NCI-H345 (cell line): ENCODE measurements around the gene PTPRF.
"Not testable (repeated sequence)": the region's sequence is repeated elsewhere in the genome, so short reads cannot be mapped to it uniquely, and the experiment has no call there.

ENCODE experiments used
- DNase-seq: peaks from one replicate; lab custom pipeline; 2025; lab: John Stamatoyannopoulos, UW

The PTPRF gene

DNA sequence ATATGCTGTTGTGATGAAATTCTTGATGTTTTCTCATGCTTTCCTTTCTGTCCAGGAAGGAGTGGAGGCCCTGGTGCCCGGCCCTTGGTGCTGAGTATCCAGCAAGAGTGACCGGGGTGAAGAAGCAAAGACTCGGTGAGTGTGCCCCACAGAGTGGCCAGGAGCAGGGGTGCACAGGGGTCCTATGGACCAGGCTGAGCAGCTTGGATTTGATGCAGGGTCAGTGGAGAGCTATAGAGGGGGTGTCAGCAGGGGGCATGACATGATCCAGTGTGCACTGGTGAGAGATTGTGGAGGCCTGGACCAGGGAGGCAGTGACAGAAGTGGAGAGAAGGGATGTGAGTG, 7.4 kb downstream of the PTPRF start:
- no peak for DNase-seq

DNA sequence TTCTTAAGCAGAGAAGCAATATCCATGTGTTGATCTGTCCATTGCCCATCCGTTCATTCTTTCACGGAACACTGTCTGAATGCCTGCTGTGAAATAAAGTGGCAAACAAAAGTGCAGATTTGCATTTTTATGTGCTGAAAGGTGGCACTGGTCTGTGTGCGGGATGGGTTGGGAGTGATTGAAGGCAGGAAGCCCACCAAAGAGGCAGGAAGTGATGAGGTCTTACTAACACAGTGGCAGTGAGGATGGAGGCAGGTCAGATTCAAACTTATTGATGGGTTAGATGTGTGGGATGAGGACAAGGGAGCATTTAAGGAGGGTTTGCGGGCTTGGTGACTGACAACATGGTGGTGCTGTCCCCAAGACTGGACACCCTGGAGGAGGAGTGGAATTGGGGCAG, 8.3 kb downstream of the PTPRF start:
- no peak for DNase-seq

- no peak for DNase-seq
Observed at GRCh38 chr1:43539726-43540434, 9.2 kb downstream of the PTPRF start.

GRCh38 chr1:43540653-43541071, 10.0 kb downstream of the PTPRF start:
- DNase-seq = no peak

GRCh38 chr1:43541141-43541540, 10.5 kb downstream of the PTPRF start:
- no peak for DNase-seq

DNA sequence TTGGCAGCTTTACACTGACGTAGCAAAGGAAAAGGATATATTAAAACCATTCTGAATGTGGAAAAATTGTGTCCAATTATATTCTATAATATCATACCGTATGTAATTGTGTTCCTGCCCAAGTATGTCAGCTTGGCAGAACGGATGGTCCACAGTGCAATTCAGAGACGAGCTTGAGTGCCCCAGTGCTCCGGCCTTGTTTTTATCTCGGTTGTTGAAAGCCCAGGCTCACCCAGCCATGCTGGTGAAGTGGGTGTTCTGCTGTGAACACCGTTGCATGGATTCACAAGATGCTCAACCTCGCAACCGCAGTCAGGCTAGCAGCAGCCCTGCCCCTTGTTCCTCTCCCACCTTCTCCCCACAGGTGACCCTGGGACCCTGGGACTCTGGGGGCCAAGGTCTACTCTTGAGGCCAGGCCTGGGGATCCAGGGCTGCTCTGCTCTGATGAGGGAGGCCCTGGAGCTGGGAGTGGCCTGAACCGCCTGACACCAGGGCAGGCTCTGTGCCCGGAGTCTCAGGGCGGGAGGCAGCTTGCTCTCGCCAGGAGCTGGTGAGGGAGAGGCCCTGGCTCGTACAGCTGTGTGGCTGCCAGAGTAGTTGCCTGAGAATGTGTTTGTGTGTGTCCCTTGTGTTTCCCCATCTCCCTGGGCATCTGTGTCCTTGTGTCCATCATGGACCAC, 11.2 kb downstream of the PTPRF start:
- no peak for DNase-seq

GRCh38 chr1:43542527-43543458, 12.1 kb downstream of the PTPRF start:
- DNase-seq = no peak

GRCh38 chr1:43543567-43543966, 12.9 kb downstream of the PTPRF start:
- DNase-seq = no peak

DNA sequence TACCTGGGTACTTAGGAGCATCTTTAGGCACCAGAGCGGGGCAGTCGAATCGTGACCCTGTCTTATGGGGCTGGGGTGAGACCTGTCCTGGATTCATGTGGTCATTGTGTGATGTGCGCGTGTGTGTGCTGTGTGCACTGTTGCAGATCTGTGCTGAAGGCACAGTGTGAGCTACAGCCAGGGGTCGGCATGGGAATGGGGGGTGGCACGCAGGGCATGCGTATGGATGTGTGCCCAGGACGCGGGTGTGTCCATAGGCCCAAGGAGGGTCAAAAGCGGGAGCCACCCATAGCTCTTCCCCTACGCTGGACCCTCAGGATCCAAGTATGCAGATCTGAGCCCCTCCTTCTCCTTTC, 14.6 kb downstream of the PTPRF start:
- DNase-seq = no peak

- peak; percentile 21 for DNase-seq
Observed at GRCh38 chr1:43545695-43546387, 15.2 kb downstream of the PTPRF start.

DNA sequence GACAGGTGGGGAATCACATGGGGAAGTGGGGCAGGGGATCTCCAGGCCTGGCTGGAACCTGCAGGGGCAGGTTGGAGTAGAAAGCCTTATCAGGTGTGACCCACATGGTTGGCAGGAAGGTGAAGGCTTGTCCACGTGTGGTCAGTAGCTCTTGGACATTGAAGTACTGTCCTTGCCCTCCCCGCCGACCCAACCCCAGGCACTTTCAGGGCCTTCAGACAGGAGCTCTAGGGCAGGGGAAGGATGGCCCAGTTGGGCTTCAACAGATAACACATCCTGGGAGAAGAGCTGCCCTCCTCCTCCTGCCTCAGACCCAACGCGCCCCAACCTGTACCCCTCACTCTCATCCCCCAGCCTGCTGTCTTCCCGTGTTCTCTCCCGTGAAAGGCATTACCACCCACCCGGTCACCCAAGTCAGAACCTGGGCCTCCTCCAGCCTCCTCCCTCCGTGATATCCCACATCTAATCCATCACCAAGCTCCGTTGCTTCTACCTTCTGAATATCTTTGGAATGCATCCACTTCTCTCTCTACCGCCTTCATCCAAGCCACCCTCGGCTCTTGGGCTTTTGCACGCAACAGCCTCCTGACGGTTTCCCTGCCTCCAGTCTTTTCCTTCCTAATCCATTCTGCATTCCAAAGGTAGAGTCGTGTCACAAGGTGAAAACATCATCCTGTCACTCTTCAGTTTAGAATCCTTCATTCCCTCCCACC, 15.9 kb downstream of the PTPRF start:
- DNase-seq = no peak

DNA sequence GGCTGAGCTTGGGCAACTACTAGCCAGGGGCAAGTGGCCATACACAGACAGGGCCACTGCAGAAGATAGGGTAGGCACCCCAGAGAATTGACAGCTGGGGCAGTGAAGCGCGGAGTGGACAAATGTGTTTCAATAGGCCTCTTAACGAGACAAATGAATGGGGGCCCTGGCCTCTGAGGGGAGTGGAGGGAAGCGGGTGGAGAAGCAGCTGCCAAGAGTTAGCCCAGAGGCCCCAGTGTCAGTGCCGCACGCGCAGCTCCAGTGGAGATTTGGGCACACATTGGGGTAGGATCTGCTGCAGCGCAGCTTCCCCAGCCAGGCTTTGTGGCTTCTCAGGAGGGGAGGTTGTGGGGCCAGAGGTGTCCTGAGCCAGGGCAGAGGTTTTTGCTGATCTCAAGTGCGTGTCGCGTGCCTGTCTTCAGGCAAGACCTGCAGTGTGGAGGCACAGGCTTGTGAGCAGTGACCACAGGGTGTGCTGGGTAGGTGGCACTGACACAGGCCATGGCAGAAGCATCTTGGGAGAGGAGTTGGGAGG, 16.9 kb downstream of the PTPRF start:
- no peak for DNase-seq

DNA sequence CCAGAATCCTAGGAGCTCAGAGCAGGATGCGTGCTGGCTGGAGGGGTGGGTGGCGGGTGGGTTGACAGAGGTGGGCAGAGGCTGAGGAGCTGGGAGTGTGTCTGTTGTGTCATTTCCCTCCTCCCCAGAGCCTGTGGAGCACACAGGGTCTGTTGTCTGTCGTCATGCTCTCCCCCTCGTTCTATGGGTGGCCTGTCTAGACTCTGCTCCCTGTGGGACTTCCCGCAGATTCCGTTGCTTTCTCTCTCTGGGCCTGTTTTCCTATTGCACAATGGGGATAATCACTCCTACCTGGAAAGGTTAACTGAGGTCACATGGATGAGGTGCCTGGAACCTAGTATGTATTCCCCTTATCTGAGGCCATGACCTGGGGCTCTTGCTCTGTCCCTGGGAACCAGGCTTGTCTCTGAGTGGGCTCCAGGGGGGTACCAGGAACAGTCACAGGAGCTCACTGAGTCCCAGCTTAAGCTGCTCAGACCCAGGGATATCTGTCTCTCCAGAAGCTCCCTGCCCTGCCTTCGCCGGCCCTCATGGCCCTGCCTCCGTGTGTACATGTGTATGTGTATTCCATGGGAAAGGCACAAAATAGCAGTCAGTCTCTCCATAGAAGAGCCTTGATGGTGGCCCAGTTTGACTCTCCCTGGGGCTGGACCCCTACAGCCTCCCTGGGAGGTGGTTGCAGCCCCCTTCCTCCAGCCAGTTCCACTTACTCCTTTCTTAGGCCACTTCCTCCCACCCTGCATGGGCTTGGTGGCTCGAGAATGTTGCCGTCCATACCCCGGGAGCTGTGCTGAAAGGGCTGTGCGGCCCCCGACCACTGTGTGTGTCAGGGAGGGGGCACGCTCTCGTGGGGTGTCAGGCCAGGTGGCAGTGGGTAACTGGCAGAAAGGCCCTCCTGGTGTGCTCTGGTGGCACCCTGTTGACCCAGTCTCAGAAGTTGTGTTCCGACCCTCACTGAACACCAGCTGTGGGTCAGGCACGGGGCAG, 17.9 kb downstream of the PTPRF start:
- DNase-seq = no peak

GRCh38 chr1:43549394-43549793, 18.7 kb downstream of the PTPRF start:
- DNase-seq = not testable (repeated sequence)

- DNase-seq = peak; percentile 95
Observed at GRCh38 chr1:43549921-43550597, 19.4 kb downstream of the PTPRF start.

DNA sequence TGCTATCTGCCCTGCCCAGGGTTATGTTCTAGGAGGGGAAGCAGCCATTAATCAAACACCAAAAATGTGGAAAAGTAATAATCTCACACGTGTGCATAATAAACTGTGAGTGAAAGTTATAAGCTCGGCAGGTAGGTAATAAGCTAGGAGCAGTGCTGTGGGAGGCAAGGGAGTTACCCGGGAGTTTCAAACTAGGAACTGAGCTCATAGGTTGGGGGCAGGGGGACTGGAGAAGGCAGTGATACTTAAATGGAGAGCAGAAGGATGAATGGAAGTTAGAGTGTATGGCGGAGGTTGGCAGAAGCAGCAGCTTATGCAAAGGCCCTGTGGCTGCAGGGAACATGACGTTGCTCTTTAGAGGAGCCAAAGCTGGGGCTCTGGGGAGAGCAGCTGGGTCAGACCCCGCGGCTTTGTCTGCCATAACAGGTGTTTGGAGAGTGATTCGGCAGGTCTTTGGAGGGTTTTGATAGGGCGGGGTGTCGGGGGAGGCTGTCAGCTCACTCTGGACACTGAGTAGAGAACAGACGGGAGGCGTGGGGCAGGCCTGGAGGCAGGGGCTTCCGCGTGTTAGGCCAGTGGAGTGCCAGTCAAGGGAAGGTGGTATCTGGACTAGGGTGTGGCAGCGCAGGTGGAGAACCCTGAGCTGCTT, 20.0 kb downstream of the PTPRF start:
- DNase-seq = no peak

DNA sequence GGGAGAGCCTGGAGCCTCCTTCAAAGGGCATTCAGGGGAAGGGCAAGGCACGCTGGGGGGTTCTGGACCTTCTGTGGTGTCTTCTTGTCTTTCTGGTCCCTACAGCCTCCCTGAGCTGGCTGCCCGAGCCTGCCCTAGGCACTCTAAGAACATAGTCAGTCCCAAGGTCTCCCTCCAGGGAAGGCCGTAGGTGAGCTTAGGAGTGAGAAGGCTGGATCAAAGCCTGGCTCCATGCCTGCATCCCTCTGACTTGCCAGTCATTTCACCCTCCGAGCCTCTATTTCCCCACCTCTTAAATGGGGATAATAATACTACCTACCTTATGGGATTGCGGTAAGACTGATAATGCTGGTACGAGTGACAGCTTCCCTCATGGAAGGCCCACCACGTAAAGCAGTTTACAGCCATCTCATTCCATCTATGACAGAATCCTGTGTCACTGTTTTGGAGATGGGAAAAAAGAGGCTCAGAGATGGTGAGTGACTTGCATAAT, 20.8 kb downstream of the PTPRF start:
- no peak for DNase-seq

GRCh38 chr1:43552059-43552742, 21.5 kb downstream of the PTPRF start:
- no peak for DNase-seq
